IPS-20b (cell line): Measurements from ENCODE around the gene JAKMIP1.

Source experiments
- H3K27ac ChIP-seq: one replicate; pipeline ENCODE4 v1.5.1; 2013; ENCODE audit warnings: low read length
- H3K27me3 ChIP-seq: 2 replicates; pipeline ENCODE4 v1.6.1; 2013; ENCODE audit warnings: mild to moderate bottlenecking, low read length, inconsistent platforms; ENCODE audit not compliant: insufficient read depth
- H3K36me3 ChIP-seq: 2 replicates; pipeline ENCODE4 v1.6.1; 2013; ENCODE audit warnings: low read depth, mild to moderate bottlenecking, inconsistent platforms, low read length, moderate library complexity; ENCODE audit not compliant: insufficient read depth
- H3K4me1 ChIP-seq: 2 replicates; pipeline ENCODE4 v1.6.1; 2013; ENCODE audit warnings: mild to moderate bottlenecking, control low read depth, inconsistent platforms, low read length, moderate library complexity; ENCODE audit not compliant: insufficient read depth
- H3K4me3 ChIP-seq: 2 replicates; pipeline ENCODE4 v1.5.1; 2013; ENCODE audit warnings: mild to moderate bottlenecking, low read length, inconsistent platforms
- H3K9ac ChIP-seq: 2 replicates; pipeline ENCODE4 v1.6.1; 2013; ENCODE audit warnings: low read depth, mild to moderate bottlenecking, inconsistent platforms, low read length, moderate library complexity
- H3K9me3 ChIP-seq: 2 replicates; pipeline ENCODE4 v1.6.1; 2013; ENCODE audit warnings: mild to moderate bottlenecking, low read depth, low read length, inconsistent platforms; ENCODE audit not compliant: insufficient read depth

The JAKMIP1 gene

GRCh38 chr4:6128221-6128850, 72.0 kb downstream of the JAKMIP1 start:
- Histone ChIP-seq H3K27ac (no peak overlapping the region), H3K9ac (no peak overlapping the region), H3K27me3 (no peaks in the 10 kb centered on the region), H3K4me3 (no peak overlapping the region), H3K36me3 (no peaks in the 10 kb centered on the region), H3K4me1 (no peaks in the 10 kb centered on the region), H3K9me3 (no peaks in the 10 kb centered on the region)

- no peaks in the 10 kb centered on the region for H3K9me3 ChIP-seq
Observed at GRCh38 chr4:6126971-6127745, 73.2 kb downstream of the JAKMIP1 start.

GRCh38 chr4:6125103-6125651, 75.2 kb downstream of the JAKMIP1 start:
- Histone ChIP-seq H3K27ac (no peak overlapping the region), H3K4me1 (no peaks in the 10 kb centered on the region), H3K4me3 (no peak overlapping the region), H3K9me3 (no peaks in the 10 kb centered on the region), H3K27me3 (no peaks in the 10 kb centered on the region), H3K36me3 (no peaks in the 10 kb centered on the region), H3K9ac (no peak overlapping the region)

More at GRCh38 chr4:6126971-6127745, 73.2 kb downstream of the JAKMIP1 start:
- Histone ChIP-seq H3K9ac (no peak overlapping the region), H3K27me3 (no peaks in the 10 kb centered on the region), H3K4me1 (no peaks in the 10 kb centered on the region), H3K4me3 (no peak overlapping the region), H3K36me3 (no peaks in the 10 kb centered on the region), H3K27ac (no peak overlapping the region)

GRCh38 chr4:6124386-6125102, 75.8 kb downstream of the JAKMIP1 start:
- no peak overlapping the region for H3K9ac ChIP-seq
- H3K27me3 ChIP-seq: no peaks in the 10 kb centered on the region
- no peaks in the 10 kb centered on the region for H3K36me3 ChIP-seq
- H3K9me3 ChIP-seq: no peaks in the 10 kb centered on the region
- H3K4me3 ChIP-seq: no peak overlapping the region
- H3K4me1 ChIP-seq: no peaks in the 10 kb centered on the region
- no peak overlapping the region for H3K27ac ChIP-seq

- H3K4me3 ChIP-seq: no peak overlapping the region
- H3K9me3 ChIP-seq: no peaks in the 10 kb centered on the region
- no peak overlapping the region for H3K9ac ChIP-seq
- H3K36me3 ChIP-seq: no peaks in the 10 kb centered on the region
- H3K4me1 ChIP-seq: no peaks in the 10 kb centered on the region
- no peak overlapping the region for H3K27ac ChIP-seq
- H3K27me3 ChIP-seq: no peaks in the 10 kb centered on the region; the same call in 1 of the 2 replicates
Observed at GRCh38 chr4:6123976-6124375, 76.4 kb downstream of the JAKMIP1 start.

GRCh38 chr4:6123541-6123940, 76.8 kb downstream of the JAKMIP1 start:
- Histone ChIP-seq H3K9ac (no peak overlapping the region), H3K4me3 (no peak overlapping the region), H3K36me3 (no peaks in the 10 kb centered on the region), H3K4me1 (peaks cover 3% of the 10 kb centered on the region; the same call in 1 of the 2 replicates), H3K9me3 (no peaks in the 10 kb centered on the region), H3K27me3 (peaks cover 4% of the 10 kb centered on the region; the same call in 1 of the 2 replicates), H3K27ac (no peak overlapping the region)

GRCh38 chr4:6123116-6123515, 77.2 kb downstream of the JAKMIP1 start:
- no peak overlapping the region for H3K4me3 ChIP-seq

GRCh38 chr4:6122496-6122895, 77.9 kb downstream of the JAKMIP1 start:
- Histone ChIP-seq H3K36me3 (no peaks in the 10 kb centered on the region), H3K27me3 (peaks cover 5% of the 10 kb centered on the region; the same call in 1 of the 2 replicates)

More at GRCh38 chr4:6123116-6123515, 77.2 kb downstream of the JAKMIP1 start:
- no peaks in the 10 kb centered on the region for H3K36me3 ChIP-seq
- no peak overlapping the region for H3K9ac ChIP-seq
- H3K4me1 ChIP-seq: peaks cover 7% of the 10 kb centered on the region; the same call in 1 of the 2 replicates
- no peak overlapping the region for H3K27ac ChIP-seq
- no peaks in the 10 kb centered on the region for H3K9me3 ChIP-seq
- H3K27me3 ChIP-seq: peaks cover 5% of the 10 kb centered on the region; the same call in 1 of the 2 replicates

GRCh38 chr4:6121941-6122340, 78.4 kb downstream of the JAKMIP1 start:
- Histone ChIP-seq H3K27ac (no peak overlapping the region), H3K4me1 (peaks cover 10% of the 10 kb centered on the region; the same call in 1 of the 2 replicates), H3K9ac (no peak overlapping the region), H3K36me3 (no peaks in the 10 kb centered on the region), H3K27me3 (peaks cover 5% of the 10 kb centered on the region; the same call in 1 of the 2 replicates), H3K4me3 (no peak overlapping the region), H3K9me3 (no peaks in the 10 kb centered on the region)

More at GRCh38 chr4:6122496-6122895, 77.9 kb downstream of the JAKMIP1 start:
- H3K4me1 ChIP-seq: peaks cover 8% of the 10 kb centered on the region; the same call in 1 of the 2 replicates
- no peak overlapping the region for H3K4me3 ChIP-seq
- H3K9me3 ChIP-seq: no peaks in the 10 kb centered on the region
- H3K9ac ChIP-seq: no peak overlapping the region
- no peak overlapping the region for H3K27ac ChIP-seq

GRCh38 chr4:6121276-6121850, 79.0 kb downstream of the JAKMIP1 start:
- H3K4me3 ChIP-seq: no peak overlapping the region
- H3K36me3 ChIP-seq: no peaks in the 10 kb centered on the region
- no peak overlapping the region for H3K9ac ChIP-seq
- no peaks in the 10 kb centered on the region for H3K9me3 ChIP-seq
- H3K27ac ChIP-seq: no peak overlapping the region
- H3K4me1 ChIP-seq: peaks cover 14% of the 10 kb centered on the region; the same call in 1 of the 2 replicates
- H3K27me3 ChIP-seq: peaks cover 5% of the 10 kb centered on the region; the same call in 1 of the 2 replicates

GRCh38 chr4:6120361-6120760, 80.0 kb downstream of the JAKMIP1 start:
- peaks cover 15% of the 10 kb centered on the region; the same call in 1 of the 2 replicates for H3K4me1 ChIP-seq
- no peaks in the 10 kb centered on the region for H3K9me3 ChIP-seq
- H3K9ac ChIP-seq: no peak overlapping the region
- peaks cover 5% of the 10 kb centered on the region; the same call in 1 of the 2 replicates for H3K27me3 ChIP-seq
- H3K27ac ChIP-seq: no peak overlapping the region
- H3K4me3 ChIP-seq: no peak overlapping the region
- no peaks in the 10 kb centered on the region for H3K36me3 ChIP-seq
